ENCODE results near the gene FOXL3. TPM values are rescaled to one million over a fixed set of nuclear protein-coding genes. Genes with fewer than 3 reads are reported as not detected.

Gene FOXL3
- total and polyA plus RNA-seq, 3 donors from 2014 or later: 4.5 to 37.7 (median 14.5) TPM

DNA sequence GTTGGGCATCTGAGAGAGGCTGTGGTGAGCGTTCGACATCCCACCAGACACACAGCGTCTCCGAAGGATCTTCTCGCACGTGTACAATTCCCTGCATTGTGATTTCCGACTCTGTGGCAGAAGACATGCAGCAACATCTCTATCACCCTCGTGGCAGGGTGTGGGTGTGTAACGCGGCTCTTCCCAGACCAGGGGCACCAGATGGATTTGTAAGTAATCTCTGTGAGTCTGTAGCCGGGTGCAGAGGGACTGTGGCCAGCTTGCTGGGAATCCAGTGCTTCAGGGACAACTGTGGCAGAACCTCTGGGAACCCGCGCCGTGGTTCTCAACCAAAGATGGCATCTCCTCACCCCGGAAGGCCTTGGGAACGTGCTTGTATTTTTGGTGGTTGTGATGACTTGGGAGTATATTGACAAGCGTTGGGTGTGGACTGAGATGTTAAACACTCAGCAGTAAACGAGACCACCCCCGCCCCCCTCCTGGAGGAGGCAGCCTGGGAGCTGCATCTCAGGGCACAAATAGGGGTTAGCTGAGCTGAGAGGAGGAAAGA lies 21.2 kb downstream of the FOXL3 start:
- H3K27ac ChIP-seq: no peak overlapping the region
- WGBS, 2 donors: 74 to 84% methylated on average over 18 to 19 of the region's 19 CpGs
- no peaks in the 10 kb centered on the region for H3K9me3 ChIP-seq
- DNase-seq: no peak
- no peak overlapping the region for H3K4me3 ChIP-seq
- intact Hi-C loops (cut with DNase I; ENCODE audit: low total_unique reads): no loop called here
- H3K4me1 ChIP-seq: no peaks in the 10 kb centered on the region
- no peaks in the 10 kb centered on the region for H3K27me3 ChIP-seq
- H3K36me3 ChIP-seq (ENCODE audit: low read depth, missing control alignments): no peaks in the 10 kb centered on the region
- TF ChIP-seq POLR2A (IDR thresholded peaks at IDR 0.05): no peak
- TF ChIP-seq CTCF (IDR thresholded peaks at IDR 0.05): no peak

DNA sequence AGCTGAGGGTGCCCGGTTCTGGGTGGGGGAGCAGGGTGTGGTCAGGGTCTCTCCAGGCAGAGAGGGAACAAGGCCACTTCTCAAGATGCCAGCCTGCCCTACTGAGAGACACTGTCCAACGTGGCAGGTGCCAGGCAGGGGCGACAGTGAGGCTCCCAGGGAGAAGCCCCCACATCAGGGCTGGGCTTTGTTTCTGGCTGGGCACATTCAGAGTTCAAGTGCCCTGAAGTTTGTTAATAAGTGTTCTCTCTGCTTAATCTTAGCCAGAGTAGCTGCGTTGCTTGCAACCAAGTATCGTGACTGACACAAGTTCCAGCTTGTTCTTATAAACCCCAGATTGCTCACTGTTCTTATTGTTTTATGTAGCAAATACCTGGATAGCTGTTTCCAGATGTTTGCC lies 21.8 kb downstream of the FOXL3 start:
- H3K4me1 ChIP-seq: no peaks in the 10 kb centered on the region
- no peak overlapping the region for H3K4me3 ChIP-seq
- DNase-seq: no peak
- no peak for TF ChIP-seq POLR2A (IDR thresholded peaks at IDR 0.05)
- intact Hi-C loops (cut with DNase I; ENCODE audit: low total_unique reads): no loop called here
- H3K36me3 ChIP-seq (ENCODE audit: low read depth, missing control alignments): no peaks in the 10 kb centered on the region
- 61 to 71% methylated on average over 4 to 5 of the region's 5 CpGs for WGBS, 2 donors
- H3K27me3 ChIP-seq: no peaks in the 10 kb centered on the region
- H3K27ac ChIP-seq: no peak overlapping the region
- H3K9me3 ChIP-seq: no peaks in the 10 kb centered on the region

- no peaks in the 10 kb centered on the region for H3K4me1 ChIP-seq
- no peak for TF ChIP-seq POLR2A (IDR thresholded peaks at IDR 0.05)
- TF ChIP-seq CTCF (IDR thresholded peaks at IDR 0.05): no peak
- 69% methylated on average over 6 of the region's 6 CpGs for WGBS, 2 donors
- no peaks in the 10 kb centered on the region for H3K9me3 ChIP-seq
- no peak for DNase-seq
- H3K36me3 ChIP-seq (ENCODE audit: low read depth, missing control alignments): no peaks in the 10 kb centered on the region
- no peak overlapping the region for H3K27ac ChIP-seq
- H3K4me3 ChIP-seq: no peak overlapping the region
- intact Hi-C loops (cut with DNase I; ENCODE audit: low total_unique reads): no loop called here
- H3K27me3 ChIP-seq: no peaks in the 10 kb centered on the region
Measured at GRCh38 chr7:312424-312823, 22.5 kb downstream of the FOXL3 start.

DNA sequence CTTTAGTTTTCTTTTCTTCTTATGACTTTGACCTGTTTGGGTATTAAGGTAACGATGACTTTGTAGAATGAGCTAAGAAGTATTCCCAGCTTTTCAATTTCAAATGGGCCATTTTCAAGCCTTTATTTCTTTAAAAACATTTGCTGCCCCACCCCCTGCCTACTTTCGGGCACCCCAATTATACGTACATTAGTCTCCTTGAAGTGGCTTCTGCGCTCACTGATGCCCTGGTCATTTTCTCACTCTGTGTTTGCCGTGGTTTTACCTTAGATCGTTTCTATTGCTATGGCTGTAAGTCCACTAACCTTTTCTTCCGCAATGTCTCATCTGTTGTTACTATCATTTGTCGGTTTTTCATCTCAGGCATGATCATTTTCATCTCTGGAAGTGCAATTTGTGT lies 24.9 kb downstream of the FOXL3 start:
- no peak overlapping the region for H3K27ac ChIP-seq
- 95% methylated on average over 8 of the region's 8 CpGs for WGBS, 2 donors
- no peaks in the 10 kb centered on the region for H3K9me3 ChIP-seq
- no peaks in the 10 kb centered on the region for H3K4me1 ChIP-seq
- H3K27me3 ChIP-seq: no peaks in the 10 kb centered on the region
- intact Hi-C loops (cut with DNase I; ENCODE audit: low total_unique reads): no loop called here
- no peaks in the 10 kb centered on the region for H3K36me3 ChIP-seq (ENCODE audit: low read depth, missing control alignments)
- H3K4me3 ChIP-seq: no peak overlapping the region
- no peak for TF ChIP-seq CTCF (IDR thresholded peaks at IDR 0.05)
- TF ChIP-seq POLR2A (IDR thresholded peaks at IDR 0.05): no peak
- DNase-seq: no peak

DNA sequence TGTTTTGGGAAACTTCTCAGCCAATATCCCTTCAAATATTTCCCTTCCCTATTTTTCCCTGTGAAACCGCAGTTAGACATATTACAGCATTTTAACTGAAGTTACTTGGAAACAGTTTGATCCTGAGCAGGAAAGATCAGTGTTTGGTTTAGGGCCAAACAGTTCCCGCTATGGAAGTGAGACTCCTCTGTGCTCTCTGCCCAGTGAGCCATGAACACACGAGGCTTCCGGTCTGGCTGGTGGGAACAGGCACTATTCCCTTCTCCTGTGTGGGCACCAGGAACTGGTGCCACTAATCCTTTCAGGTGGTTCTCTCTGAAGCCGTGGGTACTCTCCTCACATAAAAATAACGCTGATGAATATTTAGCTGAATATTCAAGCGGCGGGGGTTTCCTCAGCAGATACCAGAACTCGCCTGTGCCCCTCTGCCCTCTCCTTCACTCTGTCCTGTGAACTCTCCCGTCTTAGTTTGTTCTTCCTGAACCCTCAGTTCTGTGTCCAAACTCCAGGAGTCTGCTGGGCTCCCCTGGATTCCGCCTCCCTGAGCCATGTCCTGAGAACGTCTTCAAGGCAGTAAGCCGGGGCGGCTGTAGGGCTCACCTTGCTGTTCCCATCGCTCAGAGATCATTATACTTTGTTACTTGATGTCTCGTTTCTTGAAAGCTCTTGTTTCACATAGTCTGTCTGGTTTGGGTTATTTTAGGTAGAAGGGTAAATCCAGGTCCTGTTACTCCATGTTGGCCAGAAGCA lies 25.7 kb downstream of the FOXL3 start:
- 86 to 87% methylated on average over 16 of the region's 16 CpGs for WGBS, 2 donors
- H3K9me3 ChIP-seq: no peaks in the 10 kb centered on the region
- DNase-seq: no peak
- no peaks in the 10 kb centered on the region for H3K4me1 ChIP-seq
- intact Hi-C loops (cut with DNase I; ENCODE audit: low total_unique reads): no loop called here
- no peak for TF ChIP-seq CTCF (IDR thresholded peaks at IDR 0.05)
- TF ChIP-seq POLR2A (IDR thresholded peaks at IDR 0.05): no peak
- H3K4me3 ChIP-seq: no peak overlapping the region
- no peak overlapping the region for H3K27ac ChIP-seq
- H3K27me3 ChIP-seq: no peaks in the 10 kb centered on the region
- no peaks in the 10 kb centered on the region for H3K36me3 ChIP-seq (ENCODE audit: low read depth, missing control alignments)

Measured in testis (tissue), 3 donors.